HG03280 (cell line): ENCODE results near the gene SPATA20.

ENCODE experiments used
- ATAC-seq: cut with Tn5 transposase; IDR thresholded peaks from one replicate; pipeline ENCODE4 v1.9.1; 2021; ENCODE audit warnings: mild to moderate bottlenecking, moderate library complexity; ENCODE audit not compliant: unreplicated experiment

The SPATA20 gene

GRCh38 chr17:50573866-50574611 lies 27.1 kb downstream of the SPATA20 start:
- no peak for ATAC-seq

GRCh38 chr17:50575581-50576210 lies 28.7 kb downstream of the SPATA20 start:
- no peak for ATAC-seq

DNA sequence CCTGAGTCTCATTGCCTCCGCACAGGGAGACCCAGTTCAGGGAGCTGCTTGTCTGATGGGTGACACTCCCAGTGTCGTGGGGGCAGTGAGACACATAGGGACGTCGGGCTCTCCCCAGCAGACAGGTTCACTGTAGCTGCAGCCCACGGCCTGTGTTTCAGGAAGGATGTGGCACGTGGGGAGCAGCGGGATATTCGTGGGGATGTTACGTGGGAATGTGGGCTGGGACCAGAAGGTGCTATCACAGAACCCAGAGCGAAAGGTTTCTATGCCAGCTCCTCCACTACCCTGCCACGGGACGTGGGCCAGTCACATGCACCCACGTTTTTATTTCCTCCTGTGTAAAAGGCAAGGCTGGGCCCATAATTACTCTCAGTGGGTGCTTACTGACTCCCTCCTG lies 29.9 kb downstream of the SPATA20 start:
- ATAC-seq, result no peak

DNA sequence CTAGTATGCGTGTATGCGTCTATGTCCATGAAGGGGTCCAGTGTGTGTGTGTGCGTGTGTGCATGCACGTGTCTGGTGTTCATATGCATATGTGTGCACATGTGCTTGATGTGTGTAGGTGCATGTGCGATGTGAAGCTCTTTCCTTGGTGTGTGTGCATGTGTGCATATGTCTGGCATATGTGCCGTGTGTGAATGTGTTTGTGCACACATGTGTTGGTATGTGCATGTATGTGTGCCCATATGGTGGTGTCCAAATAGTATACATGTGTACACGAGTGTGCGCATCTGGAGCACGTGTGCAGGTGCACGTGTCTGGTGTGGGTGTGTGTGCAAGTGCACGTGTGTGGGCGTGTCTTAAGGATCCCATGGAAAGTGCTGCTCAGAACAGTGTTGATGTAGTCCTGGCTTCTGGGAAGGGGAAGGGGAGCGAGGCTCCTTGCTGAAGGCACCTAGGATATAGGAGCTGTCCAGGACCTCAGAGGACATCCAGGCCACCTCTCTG lies 30.5 kb downstream of the SPATA20 start:
- no peak for ATAC-seq

DNA sequence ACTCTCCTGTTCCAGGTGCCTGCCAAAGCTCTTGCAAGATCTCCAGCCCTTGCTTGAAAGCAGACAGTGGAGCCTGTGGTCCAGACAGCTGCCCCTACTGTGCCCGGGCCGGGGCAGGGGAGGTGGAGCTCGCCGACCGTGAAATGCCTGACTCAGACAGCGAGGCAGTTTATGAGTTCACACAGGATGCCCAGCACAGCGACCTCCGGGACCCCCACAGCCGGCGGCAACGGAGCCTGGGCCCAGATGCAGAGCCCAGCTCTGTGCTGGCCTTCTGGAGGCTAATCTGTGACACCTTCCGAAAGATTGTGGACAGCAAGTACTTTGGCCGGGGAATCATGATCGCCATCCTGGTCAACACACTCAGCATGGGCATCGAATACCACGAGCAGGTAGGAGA lies 31.2 kb downstream of the SPATA20 start:
- no peak for ATAC-seq

DNA sequence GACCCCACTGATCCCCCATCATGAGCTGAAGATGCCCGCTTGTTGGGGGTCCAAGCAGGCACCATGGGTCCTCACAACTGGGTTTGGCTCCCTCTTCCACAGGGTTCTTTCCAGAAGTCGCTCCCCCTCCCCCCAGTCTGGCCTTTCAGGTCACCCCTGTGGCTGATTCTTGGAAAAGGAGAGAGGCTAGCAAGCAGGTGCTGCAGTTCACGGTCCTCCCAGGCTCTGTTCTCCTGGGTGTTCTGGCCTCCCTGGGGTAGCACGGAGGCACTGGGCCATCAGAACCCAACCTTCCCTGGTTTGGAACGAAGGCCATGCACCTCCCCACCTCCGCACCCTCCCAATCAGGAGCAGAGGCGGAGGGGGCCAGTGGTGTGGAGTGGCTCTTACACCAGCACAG lies 32.4 kb downstream of the SPATA20 start:
- no peak for ATAC-seq

GRCh38 chr17:50580646-50581045 lies 33.7 kb downstream of the SPATA20 start:
- no peak for ATAC-seq

DNA sequence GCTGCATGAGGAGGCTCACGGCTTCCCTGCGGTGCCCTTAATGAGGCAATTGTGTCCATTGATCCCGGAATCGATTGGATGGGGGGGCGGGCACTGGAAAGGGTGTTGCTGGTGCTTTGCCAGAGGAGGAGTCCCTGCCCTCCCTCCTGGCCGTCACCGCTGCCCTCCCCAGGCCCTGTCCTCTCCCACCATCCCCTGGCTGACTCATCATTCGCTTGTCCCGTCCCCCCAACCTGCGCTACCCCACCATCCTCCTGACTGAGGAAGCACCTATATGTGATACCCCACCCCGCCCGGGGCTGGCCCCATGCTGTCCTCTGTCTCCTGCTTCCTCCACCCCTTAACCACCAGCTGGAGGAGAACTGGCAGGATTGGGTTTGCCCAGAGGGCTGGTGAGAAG lies 34.3 kb downstream of the SPATA20 start:
- no peak for ATAC-seq

DNA sequence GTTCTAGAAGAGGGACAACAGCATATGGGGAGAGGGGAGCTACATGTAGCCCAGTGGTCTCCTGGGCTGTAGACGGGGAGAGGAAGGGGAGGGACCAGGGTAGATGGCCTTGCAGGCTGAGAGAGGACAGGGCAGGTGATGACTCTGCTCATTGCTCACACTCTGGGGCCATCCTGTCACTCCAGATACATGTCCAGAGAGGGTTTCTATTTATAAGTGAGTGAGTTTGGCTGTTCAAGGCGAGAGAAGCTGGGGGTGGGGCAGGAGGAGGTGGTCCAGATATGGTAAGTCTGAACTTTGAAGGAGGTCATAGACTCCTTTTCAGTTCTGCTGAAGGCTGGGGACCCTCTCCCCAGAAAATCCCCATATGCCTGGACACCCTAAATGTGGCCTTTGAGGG lies 35.8 kb downstream of the SPATA20 start:
- no peak for ATAC-seq

- ATAC-seq, result no peak
These were observed 36.7 kb downstream of the SPATA20 start for GRCh38 chr17:50583641-50584040.

GRCh38 chr17:50584116-50584515 lies 37.1 kb downstream of the SPATA20 start:
- no peak for ATAC-seq

DNA sequence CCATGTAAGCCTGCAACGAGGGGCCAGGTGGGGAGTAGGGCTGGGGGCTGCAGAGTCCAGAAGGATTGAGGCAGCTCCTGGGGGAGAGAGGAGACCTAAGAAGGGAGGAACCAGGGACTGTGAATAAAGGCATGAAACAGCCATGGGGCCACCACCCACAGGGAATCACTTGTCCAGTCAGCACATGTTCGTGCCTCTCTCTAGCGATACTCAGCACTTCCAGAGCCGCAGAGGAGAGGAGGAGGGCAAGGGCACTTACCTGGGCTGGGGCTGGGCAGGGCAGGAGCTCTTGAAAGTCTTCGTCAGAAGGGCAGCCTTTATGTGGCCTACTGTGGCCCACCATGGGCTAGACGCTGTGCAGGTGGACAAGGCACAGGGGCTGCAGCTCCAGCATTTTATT lies 37.8 kb downstream of the SPATA20 start:
- ATAC-seq, result no peak

- ATAC-seq, result no peak
These were observed 38.4 kb downstream of the SPATA20 start for GRCh38 chr17:50585346-50585745.

DNA sequence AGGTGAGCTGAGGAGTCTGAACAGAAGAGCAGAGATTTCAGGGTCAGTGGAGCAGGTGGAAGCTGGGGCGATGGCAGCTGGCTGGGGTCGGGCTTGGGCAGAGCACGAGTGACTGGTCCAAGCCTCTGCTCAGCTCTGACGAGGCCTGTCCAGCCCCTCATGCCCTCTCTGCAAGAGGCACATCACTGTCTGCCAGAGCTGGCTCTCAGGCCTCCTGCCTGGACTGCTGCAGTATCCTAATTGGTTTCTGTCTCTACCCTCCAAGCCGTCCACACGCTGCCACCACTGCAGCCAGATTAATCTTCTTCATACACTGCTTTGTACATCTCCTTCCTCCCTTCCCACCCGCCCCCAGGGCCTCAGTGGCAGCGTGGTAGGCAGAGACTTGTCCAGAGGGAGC lies 38.9 kb downstream of the SPATA20 start:
- no peak for ATAC-seq

- no peak for ATAC-seq
These were observed 39.7 kb downstream of the SPATA20 start for GRCh38 chr17:50586421-50587247.

DNA sequence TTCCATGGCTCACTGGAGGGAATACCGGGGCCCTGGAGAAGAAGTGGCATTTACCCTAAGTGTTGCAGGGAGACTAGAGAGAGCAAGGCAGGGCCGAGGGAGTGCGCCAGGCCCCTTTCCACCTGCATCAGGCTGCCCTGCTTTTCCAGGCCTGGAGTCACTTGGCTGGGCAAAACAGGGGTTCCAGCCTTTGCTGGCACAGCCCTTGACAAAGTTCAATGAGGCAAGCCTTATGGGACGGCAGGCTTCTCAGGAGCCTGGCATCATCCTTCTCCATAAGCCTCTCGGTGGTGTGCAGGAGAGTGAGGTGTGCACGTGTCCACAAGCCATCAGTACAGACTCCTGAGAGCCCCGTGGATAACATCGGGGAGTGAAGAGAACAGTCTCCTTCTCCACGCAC lies 40.6 kb downstream of the SPATA20 start:
- no peak for ATAC-seq

DNA sequence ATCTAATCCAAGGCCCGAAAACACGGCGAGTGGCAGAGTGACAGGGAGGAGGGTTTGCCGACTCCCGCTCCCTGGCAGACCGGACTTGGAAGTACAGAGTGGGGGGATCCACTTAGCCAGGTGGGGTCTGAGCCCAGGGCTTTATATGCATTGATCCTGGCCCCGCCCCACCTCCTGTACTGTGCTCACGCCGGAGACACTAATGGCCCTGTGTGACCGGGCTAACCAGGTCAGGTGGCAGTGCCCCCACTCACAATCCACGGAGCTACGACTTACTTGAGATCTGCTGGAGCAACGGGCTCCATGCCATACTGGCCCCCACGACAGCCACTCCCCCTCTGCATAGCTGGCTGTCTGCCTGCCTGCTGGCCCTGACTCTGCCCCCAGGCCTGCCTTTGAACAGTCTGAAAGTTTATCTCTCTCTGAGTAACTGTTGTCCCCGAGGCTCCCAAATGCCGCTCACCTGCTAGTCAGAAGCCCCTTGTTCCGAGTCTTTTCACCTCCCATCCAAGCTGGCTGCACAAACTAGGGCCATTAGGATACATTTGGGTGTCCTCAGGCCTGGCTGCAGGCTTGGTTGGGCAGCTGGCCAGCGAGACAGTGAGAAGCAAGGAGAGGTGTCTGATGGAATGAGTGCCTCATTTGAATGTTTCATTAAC lies 41.5 kb downstream of the SPATA20 start:
- ATAC-seq, result no peak

DNA sequence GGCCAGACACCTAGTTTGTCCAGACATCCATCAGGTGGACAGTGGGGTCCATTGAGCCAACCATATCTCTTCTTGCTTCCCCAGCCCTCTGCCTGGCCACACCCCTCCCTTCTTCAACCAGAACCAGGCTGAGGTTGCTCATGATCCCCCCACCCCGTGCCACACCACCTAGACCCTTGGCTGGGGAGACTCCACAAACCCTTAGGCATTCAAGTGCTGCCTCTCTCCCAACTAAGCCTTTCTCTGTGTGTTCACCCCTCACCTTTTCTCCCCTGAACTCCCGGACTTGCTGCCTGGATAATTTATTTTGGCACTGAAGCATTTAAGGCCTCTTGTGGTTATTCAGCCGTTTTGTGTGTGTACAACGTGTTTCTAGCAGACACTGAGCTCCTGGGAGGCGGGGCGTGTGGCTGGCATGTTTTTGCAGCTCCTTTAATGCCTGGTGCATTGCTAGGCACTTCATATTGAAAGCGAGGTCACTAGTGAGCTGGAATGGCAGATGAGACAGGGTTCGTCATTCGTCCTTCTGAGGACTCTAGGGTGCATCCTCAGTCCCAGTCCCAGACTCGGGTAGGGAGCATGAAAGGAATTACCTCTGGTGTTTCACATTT lies 42.2 kb downstream of the SPATA20 start:
- no peak for ATAC-seq

DNA sequence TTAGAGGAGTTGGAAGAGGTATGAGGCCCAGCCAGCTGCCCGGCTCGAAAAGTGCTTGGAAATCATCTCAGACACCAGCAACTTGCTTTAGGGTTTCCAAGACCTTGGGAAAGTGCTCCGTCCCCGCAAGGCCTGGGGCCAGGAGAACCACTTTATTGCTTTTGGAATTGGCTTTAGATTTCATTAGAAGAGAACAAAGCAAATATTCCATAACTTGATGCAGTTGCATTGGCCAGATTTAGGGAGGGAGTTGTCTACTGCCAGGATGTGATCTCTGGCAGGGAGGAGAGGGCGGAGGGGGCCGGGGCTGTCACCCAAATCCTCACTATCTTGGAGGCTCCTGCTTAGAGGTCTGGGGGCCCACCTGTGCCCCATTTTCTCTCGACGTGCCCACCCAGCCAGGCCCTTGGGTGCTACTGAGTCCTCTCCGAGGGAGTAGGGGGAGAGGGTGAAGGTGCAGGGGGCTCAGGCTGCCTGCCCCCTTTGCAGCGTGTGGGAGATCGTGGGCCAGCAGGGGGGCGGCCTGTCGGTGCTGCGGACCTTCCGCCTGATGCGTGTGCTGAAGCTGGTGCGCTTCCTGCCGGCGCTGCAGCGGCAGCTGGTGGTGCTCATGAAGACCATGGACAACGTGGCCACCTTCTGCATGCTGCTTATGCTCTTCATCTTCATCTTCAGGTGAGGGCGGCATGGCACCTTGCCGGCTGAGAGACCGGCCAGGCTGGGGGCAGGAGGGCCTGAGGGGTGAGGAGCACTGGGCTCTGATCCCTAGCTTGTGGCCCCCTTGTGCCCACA lies 44.2 kb downstream of the SPATA20 start:
- ATAC-seq, result no peak

DNA sequence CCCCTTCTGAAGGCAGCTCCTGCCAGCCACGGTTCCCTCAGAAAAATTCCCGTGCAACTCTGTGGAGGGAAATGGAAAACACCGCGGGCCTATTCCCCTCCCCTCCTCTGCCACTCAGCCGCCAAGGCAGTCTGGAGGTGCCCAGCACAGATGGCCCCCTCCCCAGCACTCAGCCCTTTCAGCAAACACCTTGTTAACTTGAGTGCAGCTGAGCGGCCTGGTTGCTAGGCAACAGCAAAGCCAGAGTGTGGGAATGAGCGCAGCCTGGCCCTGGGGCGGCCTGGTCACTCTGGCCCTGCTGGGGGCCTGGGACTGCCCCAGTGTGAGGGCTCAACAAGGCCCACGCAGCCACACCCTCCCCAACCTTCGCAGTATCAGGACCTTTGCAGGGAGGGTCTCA lies 46.3 kb downstream of the SPATA20 start:
- no peak for ATAC-seq
